Choroid plexus epithelial cell (primary cell): ENCODE data around the gene SLC43A2.
"Not testable (repeated sequence)": the region's sequence is repeated elsewhere in the genome, so short reads cannot be mapped to it uniquely, and the experiment has no call there.

ENCODE experiments used
- DNase-seq: peaks from one replicate; pipeline ENCODE4 v3.0.0-alpha.2; 2010; ENCODE audit warnings: low read depth
- H3K4me3 ChIP-seq: 2 replicates; pipeline ENCODE4 v1.5.1; 2011; ENCODE audit warnings: low read depth, mild to moderate bottlenecking, control low read depth, low read length, moderate library complexity
- CTCF ChIP-seq: conservative IDR thresholded peaks from 2 replicates; pipeline ENCODE4 v1.5.1; 2011; ENCODE audit warnings: low read depth, mild to moderate bottlenecking, control low read depth, inconsistent platforms, low read length, moderate library complexity

SLC43A2 gene

DNA sequence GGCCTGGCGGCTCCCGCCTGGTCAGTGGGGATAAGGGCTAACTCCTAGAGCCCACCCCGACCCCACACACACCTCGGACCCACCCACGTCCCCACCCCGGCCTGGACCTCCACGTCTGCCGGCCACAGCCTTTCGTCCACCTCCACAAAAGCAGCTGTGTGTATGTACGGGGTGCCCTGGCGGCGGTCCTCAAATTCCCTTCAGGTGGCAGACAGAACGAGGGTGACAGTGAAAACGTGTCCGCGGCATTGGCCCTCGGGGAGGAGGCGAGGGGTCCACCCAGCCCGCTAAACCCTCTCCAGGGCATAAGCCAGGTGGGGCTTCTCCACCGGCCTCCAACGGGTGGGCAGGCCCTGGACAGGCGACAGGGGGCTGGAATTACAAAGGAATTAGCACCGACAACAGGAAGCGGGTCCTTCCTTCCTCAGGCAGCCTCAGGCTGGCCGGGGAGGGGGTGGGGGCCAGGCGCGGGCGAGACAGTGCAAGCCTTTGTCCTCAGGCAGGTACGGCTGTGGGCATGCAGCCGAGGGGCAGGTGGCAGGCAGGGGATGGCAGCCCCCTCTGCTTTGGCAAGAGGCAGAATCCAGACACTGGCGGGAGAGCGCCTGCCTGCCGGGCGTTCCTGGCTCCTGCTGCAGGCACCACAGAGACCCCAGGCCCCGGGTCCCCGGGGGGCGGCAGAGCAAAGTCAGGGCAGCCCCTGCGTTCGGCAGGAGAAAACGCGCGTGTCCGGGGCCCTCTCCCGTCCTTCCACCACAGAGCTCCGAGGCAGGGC, 53.8 kb downstream of the SLC43A2 start:
- H3K4me3 ChIP-seq, result no peak overlapping the region
- TF ChIP-seq CTCF, result no peak
- DNase-seq, result no peak

GRCh38 chr17:1573932-1574696, 54.5 kb downstream of the SLC43A2 start:
- DNase-seq, result peak; percentile 82
- TF ChIP-seq CTCF, result peak; percentile 89
- no peak overlapping the region for H3K4me3 ChIP-seq

DNA sequence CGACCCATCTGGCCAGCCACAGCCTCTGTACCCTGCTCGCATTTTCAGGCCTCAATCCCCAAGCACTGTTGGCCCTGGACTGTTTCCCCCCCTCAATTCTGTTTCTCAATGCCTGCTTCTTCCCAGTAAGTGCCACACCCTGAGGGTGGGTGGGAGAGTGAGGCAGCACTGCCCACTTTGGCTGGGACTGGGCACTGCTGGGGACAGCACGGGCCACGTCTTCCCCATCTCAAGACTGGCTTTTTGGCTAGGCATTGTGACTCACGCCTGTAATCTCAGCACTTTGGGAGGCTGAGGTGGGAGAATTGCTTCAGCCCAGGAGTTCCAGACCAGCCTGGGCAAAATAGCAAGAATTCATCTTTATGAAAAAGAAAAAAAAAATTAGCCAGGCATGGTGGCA, 56.0 kb downstream of the SLC43A2 start:
- DNase-seq, H3K4me3 ChIP-seq: not testable (repeated sequence)

DNA sequence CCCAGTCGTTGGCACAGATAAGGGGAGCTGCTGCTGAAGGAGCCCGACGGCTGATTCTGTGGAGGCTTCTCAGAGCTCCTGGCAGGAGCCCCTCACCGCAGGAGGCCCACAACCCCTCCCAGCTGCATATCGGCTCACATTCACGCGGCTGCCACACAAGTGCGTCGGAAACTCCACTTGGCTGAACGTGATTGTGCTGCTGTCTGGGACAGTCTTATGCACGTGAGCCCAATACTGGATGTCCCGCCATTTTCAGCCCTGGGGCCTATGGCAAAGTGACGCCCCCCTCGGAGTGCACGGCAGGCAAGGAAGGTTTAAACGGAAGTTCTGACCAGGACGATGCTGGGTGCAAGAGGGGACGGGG, 57.3 kb downstream of the SLC43A2 start:
- DNase-seq, result no peak
- H3K4me3 ChIP-seq, result no peak overlapping the region
- TF ChIP-seq CTCF, result no peak

DNA sequence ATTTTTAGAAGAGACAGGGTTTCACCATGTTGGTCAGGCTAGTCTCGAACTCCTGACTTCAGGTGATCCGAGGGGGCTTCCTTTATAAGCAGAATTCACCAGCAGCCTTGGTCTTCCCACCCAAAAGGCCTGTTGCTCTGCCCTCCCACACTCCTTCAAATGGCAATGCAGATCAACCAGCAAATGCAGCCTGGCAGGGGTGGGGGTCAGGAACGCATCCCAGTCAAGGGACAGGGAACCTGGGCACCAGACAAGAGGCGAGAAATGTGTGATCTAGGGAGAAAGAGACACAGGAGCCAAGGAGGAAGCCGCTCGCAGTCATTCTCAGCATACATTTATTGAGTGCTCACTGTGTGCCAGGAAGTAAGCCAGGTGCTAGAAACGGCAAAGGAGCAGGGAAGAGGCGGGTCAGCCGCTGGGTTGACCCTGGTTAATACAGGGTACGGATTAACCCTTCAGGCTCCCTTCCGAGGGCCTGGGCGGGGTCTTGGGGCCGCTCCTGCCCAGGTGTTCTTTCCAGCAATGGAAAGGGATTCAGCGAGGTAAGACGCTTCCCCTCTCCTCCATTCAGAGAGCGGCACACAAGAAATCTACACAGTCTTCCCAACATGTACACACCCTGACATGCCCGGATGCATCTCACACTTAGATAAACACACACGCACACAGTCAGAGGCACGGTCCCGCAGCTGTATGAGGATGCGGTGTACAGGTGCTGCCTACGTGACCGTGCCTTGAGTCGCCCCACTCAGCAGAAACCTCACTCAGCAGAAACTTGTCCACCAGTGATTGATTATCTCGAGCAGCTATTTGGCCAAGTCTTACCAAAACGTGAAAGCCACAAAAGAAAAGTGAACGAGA, 59.5 kb downstream of the SLC43A2 start:
- DNase-seq, result no peak
- H3K4me3 ChIP-seq, result no peak overlapping the region
- TF ChIP-seq CTCF, result no peak

DNA sequence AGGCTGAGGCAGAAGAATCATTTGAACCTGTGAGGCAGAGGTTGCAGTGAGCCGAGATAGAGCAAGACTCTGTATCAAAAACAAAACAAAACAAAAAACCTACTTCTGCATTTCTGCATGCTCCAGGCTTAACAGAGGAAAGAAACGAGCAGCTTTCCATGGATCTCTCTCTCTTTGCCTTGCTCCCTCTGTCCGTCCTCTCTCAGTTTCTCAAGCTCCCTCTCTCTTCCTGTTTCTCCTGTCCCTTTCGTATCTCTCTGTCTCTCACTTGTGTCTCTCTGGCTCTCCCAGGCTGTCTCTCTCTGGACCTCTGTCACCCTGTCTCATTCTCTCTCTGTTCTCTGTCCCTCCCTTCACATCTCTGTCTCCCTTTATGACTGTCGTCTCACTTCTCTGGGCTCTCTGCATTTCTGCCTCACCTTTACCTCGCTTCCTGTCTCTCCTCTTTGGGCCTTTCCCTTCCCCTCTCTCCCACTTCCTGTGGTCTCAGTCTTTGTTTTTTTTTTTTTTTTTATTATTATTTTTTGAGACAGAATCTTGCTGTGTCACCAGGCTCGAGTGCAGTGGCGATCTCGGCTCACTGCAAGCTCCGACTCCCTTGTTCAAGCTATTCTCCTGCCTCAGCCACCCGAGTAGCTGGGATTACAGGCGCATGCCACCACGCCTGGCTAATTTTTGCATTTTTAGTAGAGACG, 62.0 kb downstream of the SLC43A2 start:
- no peak for TF ChIP-seq CTCF
- no peak overlapping the region for H3K4me3 ChIP-seq
- DNase-seq, result no peak
